PC-9 (cell line): ENCODE data around the gene SYCP2. TPM values are rescaled to one million over a fixed set of nuclear protein-coding genes. Genes with fewer than 3 reads are reported as not detected.
"Not testable (repeated sequence)": the region's sequence is repeated elsewhere in the genome, so short reads cannot be mapped to it uniquely, and the experiment has no call there.

Source experiments
- BruUV-seq: library from RNA; stranded (reverse); fragments of 400-500 nt; replicated peaks from 2 replicates; lab custom pipeline; 2021; lab: Mats Ljungman, UMichigan
- CTCF ChIA-PET: fragments of 300-600 bp; sonication (Branson Sonifier 250); formaldehyde crosslinking; loops from one replicate; lab custom pipeline; 2022; ENCODE audit warnings: antibody characterized with exemption; lab: Charles Lee
- POLR2A ChIA-PET: fragments of 300-600 bp; sonication (Branson Sonifier 250); formaldehyde crosslinking; loops from one replicate; lab custom pipeline; 2022; ENCODE audit warnings: antibody characterized with exemption; ENCODE audit not compliant: unreplicated experiment; lab: Charles Lee
- DNase-seq, 2 experiments: peaks; one replicate each; pipeline versions ENCODE4 v3.0.0 to v3.0.0-alpha.2; 2015 to 2022; ENCODE audit warnings: mixed read lengths in 1 of 2
- H2AFZ ChIP-seq: fragments of 200-600 bp; sonication (generic); 2 replicates; pipeline ENCODE4 v1.8.1; 2017; ENCODE audit warnings: antibody characterized with exemption
- H3F3A ChIP-seq: fragments of 200-600 bp; sonication (generic); 2 replicates; pipeline ENCODE4 v1.8.1; 2017; ENCODE audit warnings: antibody characterized with exemption, mild to moderate bottlenecking, low read depth; ENCODE audit not compliant: insufficient read depth
- H3K27ac ChIP-seq: fragments of 200-600 bp; sonication (generic); 2 replicates; pipeline ENCODE4 v1.6.1; 2016; ENCODE audit warnings: mixed run types
- H3K27me3 ChIP-seq: fragments of 200-600 bp; sonication (generic); 2 replicates; pipeline ENCODE4 v1.6.1; 2016; ENCODE audit warnings: low read depth, mixed run types; ENCODE audit not compliant: insufficient read depth
- H3K36me3 ChIP-seq: fragments of 200-600 bp; sonication (generic); 2 replicates; pipeline ENCODE4 v1.6.1; 2016; ENCODE audit warnings: low read depth, mixed run types
- H3K4me1 ChIP-seq: fragments of 200-600 bp; sonication (generic); replicated peaks from 2 replicates; pipeline ENCODE4 v1.6.1; 2016; ENCODE audit warnings: mixed run types; ENCODE audit not compliant: insufficient read depth
- H3K4me2 ChIP-seq: fragments of 200-600 bp; sonication (generic); 2 replicates; pipeline ENCODE4 v1.6.1; 2017; ENCODE audit warnings: mixed run types
- H3K4me3 ChIP-seq: fragments of 200-600 bp; sonication (generic); 2 replicates; pipeline ENCODE4 v1.6.1; 2016; ENCODE audit warnings: mixed run types
- H3K79me2 ChIP-seq: fragments of 200-600 bp; sonication (generic); 2 replicates; pipeline ENCODE4 v1.6.1; 2017; ENCODE audit warnings: low read depth, mixed run types
- H3K9me2 ChIP-seq: fragments of 200-600 bp; sonication (generic); 2 replicates; pipeline ENCODE4 v1.8.1; 2017; ENCODE audit warnings: mild to moderate bottlenecking; ENCODE audit not compliant: insufficient read depth
- H3K9me3 ChIP-seq: fragments of 200-600 bp; sonication (generic); 2 replicates; pipeline ENCODE4 v1.8.1; 2016; ENCODE audit warnings: low read depth; ENCODE audit not compliant: insufficient read depth
- H4K20me1 ChIP-seq: fragments of 200-600 bp; sonication (generic); 2 replicates; pipeline ENCODE4 v1.8.1; 2017; ENCODE audit not compliant: insufficient read depth
- CTCF ChIP-seq: fragments of 200-600 bp; sonication (generic); conservative IDR thresholded peaks from 2 replicates; pipeline ENCODE4 v1.6.1; 2017; ENCODE audit warnings: mixed run types, antibody characterized with exemption, mild to moderate bottlenecking, moderate library complexity
- EZH2 ChIP-seq: fragments of 200-600 bp; sonication (generic); IDR thresholded peaks from 2 replicates; pipeline ENCODE4 v1.8.0; 2017; ENCODE audit warnings: antibody characterized with exemption, low read depth
- intact Hi-C: fragments of 100-400 bp; cut with micrococcal nuclease; formaldehyde crosslinking; loops from one replicate; pipeline ENCODE4 v1.10.0; 2022; ENCODE audit not compliant: unreplicated experiment
- total RNA-seq: library from RNA; stranded (reverse); gene quantifications from 2 replicates; pipeline ENCODE4 v1.2.3, GENCODE V29; 2021

The SYCP2 gene
- total RNA-seq, 1 experiment from 2014 or later, result 1.8 TPM

GRCh38 chr20:59902470-59902869 is 31.0 kb downstream of the SYCP2 start:
- no peaks in the 10 kb centered on the region for H3K4me1 ChIP-seq
- no peak for DNase-seq
- H3K4me2 ChIP-seq, result no peak overlapping the region
- H2AFZ ChIP-seq, result no peak overlapping the region
- intact Hi-C loops, result no loop called here
- ChIA-PET POLR2A (no interaction called here), CTCF (no interaction called here)
- peaks cover 4% of the 10 kb centered on the region; the same call in 1 of the 2 replicates for H3F3A ChIP-seq
- no peaks in the 10 kb centered on the region for H3K36me3 ChIP-seq
- no peak for TF ChIP-seq EZH2
- no peak for TF ChIP-seq CTCF
- H3K9me2 ChIP-seq, result no peaks in the 10 kb centered on the region
- H4K20me1 ChIP-seq, result no peaks in the 10 kb centered on the region
- no peak overlapping the region for H3K4me3 ChIP-seq
- no TSS peak for BruUV-seq
- H3K27ac ChIP-seq, result no peak overlapping the region
- no peaks in the 10 kb centered on the region for H3K27me3 ChIP-seq
- H3K9me3 ChIP-seq, result no peaks in the 10 kb centered on the region
- H3K79me2 ChIP-seq, result no peaks in the 10 kb centered on the region

DNA sequence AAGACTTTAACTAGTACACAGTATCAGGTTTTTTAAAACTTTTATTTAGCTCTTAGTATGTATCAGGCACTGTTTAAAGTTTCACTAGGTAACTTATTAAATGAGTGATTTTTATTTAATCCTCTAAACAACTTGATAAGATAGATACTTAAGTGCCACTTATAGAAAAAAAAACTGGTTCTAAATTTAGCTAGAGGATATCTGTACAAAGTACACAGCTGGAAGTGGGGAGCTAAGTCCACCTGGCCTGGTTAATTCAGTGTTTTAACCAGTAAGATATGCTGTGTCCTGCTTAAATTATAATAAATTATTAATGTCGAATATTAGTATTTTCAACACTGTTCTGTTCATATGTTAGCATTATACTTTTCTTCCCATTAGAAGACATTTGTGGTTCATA is 37.5 kb downstream of the SYCP2 start:
- Histone ChIP-seq H4K20me1 (no peaks in the 10 kb centered on the region), H3K4me1 (no peaks in the 10 kb centered on the region), H3K4me2 (no peak overlapping the region), H3K36me3 (no peaks in the 10 kb centered on the region), H3K27ac (no peak overlapping the region), H3K9me2 (no peaks in the 10 kb centered on the region), H3K9me3 (no peaks in the 10 kb centered on the region), H3K4me3 (no peak overlapping the region), H3K79me2 (no peaks in the 10 kb centered on the region), H3K27me3 (no peaks in the 10 kb centered on the region), H2AFZ (no peak overlapping the region), H3F3A (no peaks in the 10 kb centered on the region)
- BruUV-seq, result no TSS peak
- no peak for TF ChIP-seq EZH2
- TF ChIP-seq CTCF, result no peak
- no peak for DNase-seq
- CTCF ChIA-PET, result no interaction called here
- POLR2A ChIA-PET, result no interaction called here
- intact Hi-C loops, result no loop called here

DNA sequence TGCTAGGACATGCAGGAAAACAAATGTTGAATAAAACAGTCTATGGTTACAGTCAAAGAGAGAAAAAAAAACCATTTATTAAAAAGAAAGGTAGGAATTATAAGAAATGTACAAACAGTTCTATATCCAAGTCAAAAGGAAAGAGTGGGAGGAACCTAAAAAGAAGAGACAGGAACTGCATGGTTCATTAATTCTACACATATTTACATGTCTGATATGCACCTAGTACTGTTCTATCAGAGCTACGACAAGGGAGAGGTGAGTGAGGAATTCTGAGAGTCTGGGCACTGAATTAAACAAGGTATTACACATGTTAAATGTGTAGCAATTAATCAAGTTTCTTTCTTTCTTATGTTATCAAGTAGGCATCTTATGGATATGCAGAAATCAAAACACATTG is 41.9 kb downstream of the SYCP2 start:
- no peaks in the 10 kb centered on the region for H3K79me2 ChIP-seq
- no peak for DNase-seq
- H3K9me2 ChIP-seq, result no peaks in the 10 kb centered on the region
- no peak overlapping the region for H3K4me2 ChIP-seq
- no TSS peak for BruUV-seq
- H4K20me1 ChIP-seq, result no peaks in the 10 kb centered on the region
- H2AFZ ChIP-seq, result no peak overlapping the region
- intact Hi-C loops, result no loop called here
- no peak overlapping the region for H3K4me3 ChIP-seq
- H3F3A ChIP-seq, result no peaks in the 10 kb centered on the region
- no peaks in the 10 kb centered on the region for H3K36me3 ChIP-seq
- H3K4me1 ChIP-seq, result no peaks in the 10 kb centered on the region
- ChIA-PET CTCF (no interaction called here), POLR2A (no interaction called here)
- H3K27ac ChIP-seq, result no peak overlapping the region
- H3K27me3 ChIP-seq, result no peaks in the 10 kb centered on the region
- no peaks in the 10 kb centered on the region for H3K9me3 ChIP-seq
- no peak for TF ChIP-seq EZH2
- no peak for TF ChIP-seq CTCF

DNA sequence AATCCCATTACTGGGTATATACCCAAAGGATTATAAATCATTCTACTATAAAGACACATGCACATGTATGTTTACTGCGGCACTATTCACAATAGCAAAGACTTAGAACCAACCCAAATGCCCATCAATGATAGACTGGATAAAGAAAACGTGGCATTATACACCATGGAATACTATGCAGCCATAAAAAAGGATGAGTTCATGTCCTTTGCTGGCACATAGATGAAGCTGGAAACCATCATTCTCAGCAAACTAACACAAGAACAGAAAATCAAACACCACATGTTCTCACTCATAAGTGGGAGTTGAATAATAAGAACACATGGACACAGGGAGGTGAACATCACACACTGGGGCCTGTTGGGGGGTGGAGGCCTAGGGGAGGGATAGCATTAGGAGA is 43.4 kb downstream of the SYCP2 start:
- H3K4me2 ChIP-seq, H3K4me3 ChIP-seq, H3K27me3 ChIP-seq, H3K79me2 ChIP-seq, BruUV-seq, H3K9me2 ChIP-seq, H3F3A ChIP-seq, POLR2A ChIA-PET, H2AFZ ChIP-seq, DNase-seq, CTCF ChIA-PET, H4K20me1 ChIP-seq, intact Hi-C loops, H3K27ac ChIP-seq, H3K4me1 ChIP-seq, H3K36me3 ChIP-seq, H3K9me3 ChIP-seq: not testable (repeated sequence)
